Mesothelial cell of epicardium (in vitro differentiated cells): ENCODE data around the gene RALGPS1. TPM values are rescaled to one million over a fixed set of nuclear protein-coding genes. Genes with fewer than 3 reads are reported as not detected.
A peak's percentile ranks its signal among the peaks of the same experiment; 100 is the strongest.

Experiments used
- DNase-seq, 2 experiments: peaks; one replicate each; pipeline ENCODE4 v3.0.0; 2021; ENCODE audit warnings: low spot score in 2 of 2; ENCODE audit not compliant: unreplicated experiment in 2 of 2
- H3K27ac Mint-ChIP-seq: 2 replicates; pipeline ENCODE4 v1.8.0; 2021; ENCODE audit warnings: mixed read lengths
- H3K27me3 Mint-ChIP-seq: 2 replicates; pipeline ENCODE4 v1.8.0; 2021; ENCODE audit warnings: low read depth, mixed read lengths
- H3K36me3 Mint-ChIP-seq: 2 replicates; pipeline ENCODE4 v1.8.0; 2021; ENCODE audit warnings: mixed read lengths
- H3K4me1 Mint-ChIP-seq: 2 replicates; pipeline ENCODE4 v1.8.0; 2021; ENCODE audit warnings: mixed read lengths
- H3K4me3 Mint-ChIP-seq: 2 replicates; pipeline ENCODE4 v1.8.0; 2021; ENCODE audit warnings: mild to moderate bottlenecking, moderate library complexity, mixed read lengths
- H3K9me3 Mint-ChIP-seq: 2 replicates; pipeline ENCODE4 v1.8.0; 2021; ENCODE audit warnings: mixed read lengths
- total RNA-seq: library from RNA; stranded (reverse); gene quantifications from 3 replicates; pipeline ENCODE4 v1.2.1, GENCODE V29; 2021
- TF ChIP-seq, protein P1 (sequence below): fragments of 200-600 bp; sonication (generic); IDR thresholded peaks from one replicate; pipeline ENCODE4 v1.5.0; 2021; ENCODE audit warnings: antibody characterized with exemption; ENCODE audit not compliant: unreplicated experiment

The RALGPS1 gene
- total RNA-seq, 1 donor from 2014 or later, result 25.6 TPM

DNA sequence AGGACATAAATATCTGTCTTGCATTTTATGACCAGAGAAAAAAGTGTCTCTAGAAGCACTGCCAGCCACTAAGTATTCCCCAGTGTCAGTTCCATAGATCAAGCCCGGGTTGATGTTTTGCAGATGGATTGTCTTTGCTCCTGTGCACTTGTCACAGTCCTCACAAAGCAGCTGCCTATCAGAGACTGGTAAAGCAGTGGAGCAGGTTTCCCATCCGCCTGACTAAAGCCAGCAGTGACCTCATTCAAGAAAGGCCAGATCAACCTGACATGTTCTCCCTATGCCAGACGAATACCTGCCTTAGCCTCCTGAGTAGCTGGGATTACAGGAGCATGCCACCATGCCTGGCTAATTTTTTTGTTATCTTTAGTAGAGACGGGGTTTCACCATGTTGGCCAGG lies 323.2 kb downstream of the RALGPS1 start:
- Mint-ChIP-seq H3K4me3 (no peak overlapping the region), H3K27me3 (no peaks in the 10 kb centered on the region), H3K9me3 (no peaks in the 10 kb centered on the region), H3K27ac (no peak overlapping the region), H3K36me3 (peaks cover 26% of the 10 kb centered on the region), H3K4me1 (peaks cover 32% of the 10 kb centered on the region)
- TF ChIP-seq, protein P1, sequence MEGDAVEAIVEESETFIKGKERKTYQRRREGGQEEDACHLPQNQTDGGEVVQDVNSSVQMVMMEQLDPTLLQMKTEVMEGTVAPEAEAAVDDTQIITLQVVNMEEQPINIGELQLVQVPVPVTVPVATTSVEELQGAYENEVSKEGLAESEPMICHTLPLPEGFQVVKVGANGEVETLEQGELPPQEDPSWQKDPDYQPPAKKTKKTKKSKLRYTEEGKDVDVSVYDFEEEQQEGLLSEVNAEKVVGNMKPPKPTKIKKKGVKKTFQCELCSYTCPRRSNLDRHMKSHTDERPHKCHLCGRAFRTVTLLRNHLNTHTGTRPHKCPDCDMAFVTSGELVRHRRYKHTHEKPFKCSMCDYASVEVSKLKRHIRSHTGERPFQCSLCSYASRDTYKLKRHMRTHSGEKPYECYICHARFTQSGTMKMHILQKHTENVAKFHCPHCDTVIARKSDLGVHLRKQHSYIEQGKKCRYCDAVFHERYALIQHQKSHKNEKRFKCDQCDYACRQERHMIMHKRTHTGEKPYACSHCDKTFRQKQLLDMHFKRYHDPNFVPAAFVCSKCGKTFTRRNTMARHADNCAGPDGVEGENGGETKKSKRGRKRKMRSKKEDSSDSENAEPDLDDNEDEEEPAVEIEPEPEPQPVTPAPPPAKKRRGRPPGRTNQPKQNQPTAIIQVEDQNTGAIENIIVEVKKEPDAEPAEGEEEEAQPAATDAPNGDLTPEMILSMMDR, result no peak
- no peak for DNase-seq

DNA sequence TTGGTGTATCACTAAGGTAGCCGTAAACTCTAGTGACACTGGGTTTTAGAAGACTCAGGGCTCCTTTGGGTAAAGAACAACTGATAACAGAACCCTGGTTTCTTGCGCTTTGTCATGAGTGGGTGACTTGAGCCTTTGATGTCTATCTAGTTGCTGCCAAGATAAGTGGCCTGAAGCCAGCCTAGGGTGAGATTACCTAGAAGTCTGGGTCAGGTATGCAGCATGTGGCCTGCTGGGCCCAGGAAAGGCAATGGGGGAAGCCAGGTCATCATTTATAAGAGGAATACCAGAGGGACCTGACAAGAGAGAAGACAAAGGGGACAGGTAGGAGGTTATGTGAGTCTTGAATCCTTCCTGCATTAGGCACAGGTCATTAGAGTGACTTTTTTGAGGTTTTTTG lies 326.8 kb downstream of the RALGPS1 start:
- no peaks in the 10 kb centered on the region for H3K27me3 Mint-ChIP-seq
- H3K9me3 Mint-ChIP-seq, result no peaks in the 10 kb centered on the region
- DNase-seq, result no peak
- H3K4me1 Mint-ChIP-seq, result peaks cover 22% of the 10 kb centered on the region
- no peak overlapping the region for H3K4me3 Mint-ChIP-seq
- TF ChIP-seq, protein P1, result no peak
- H3K36me3 Mint-ChIP-seq, result peaks cover 28% of the 10 kb centered on the region
- no peak overlapping the region for H3K27ac Mint-ChIP-seq

DNA sequence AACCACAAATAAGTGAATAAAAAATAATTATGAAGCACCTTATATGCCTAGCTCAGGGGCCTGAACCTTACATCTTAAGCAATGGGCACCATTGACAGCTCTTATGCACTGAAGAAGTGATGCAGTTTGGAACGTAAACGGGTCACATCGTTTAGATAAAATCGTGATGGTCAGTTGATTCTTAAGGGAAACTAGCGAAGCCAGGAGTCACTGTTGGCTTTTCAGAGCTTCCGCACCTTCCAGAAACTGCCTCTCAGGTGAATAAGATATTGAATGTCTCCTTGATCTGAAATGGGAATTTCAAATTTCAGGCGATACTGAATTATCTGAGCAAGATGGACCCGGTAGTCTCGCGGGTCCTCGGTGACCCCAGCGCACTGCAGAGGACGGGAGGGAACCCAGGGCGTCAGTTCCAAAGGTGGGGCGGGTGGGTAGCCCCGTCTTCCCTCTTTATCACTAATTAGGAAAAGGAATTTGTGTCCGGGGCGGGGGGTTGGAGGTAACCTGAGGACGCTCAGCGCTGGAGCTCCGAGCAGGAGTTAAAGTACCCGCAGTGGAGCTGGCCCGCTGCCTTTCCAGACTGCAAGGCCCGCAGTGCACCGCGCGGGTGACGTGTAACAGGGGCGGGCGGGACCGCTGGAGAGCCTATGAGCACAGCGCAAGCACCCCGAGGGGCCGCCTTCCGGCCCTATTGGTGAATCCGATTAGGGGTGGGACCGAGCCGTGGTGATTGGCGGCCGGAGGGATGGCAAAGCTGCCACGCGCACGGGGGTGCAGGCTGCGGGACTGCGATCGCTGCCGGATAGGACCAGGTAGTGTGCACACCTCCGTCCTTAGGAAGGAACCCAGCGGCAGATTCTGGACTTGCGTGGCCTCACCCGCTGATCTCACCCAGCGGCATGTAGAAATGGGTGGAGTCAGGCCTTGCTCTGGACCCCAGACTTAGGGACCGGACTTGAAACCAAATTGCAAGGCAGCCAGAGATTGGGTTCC lies 330.3 kb downstream of the RALGPS1 start:
- TF ChIP-seq, protein P1, result no peak
- peak; percentile 93 to 94 for DNase-seq
- Mint-ChIP-seq H3K27me3 (no peaks in the 10 kb centered on the region), H3K4me3 (peak overlapping the region; percentile 91), H3K27ac (peak overlapping the region; percentile 82), H3K9me3 (no peaks in the 10 kb centered on the region), H3K36me3 (peaks cover 7% of the 10 kb centered on the region), H3K4me1 (peaks cover 10% of the 10 kb centered on the region)

DNA sequence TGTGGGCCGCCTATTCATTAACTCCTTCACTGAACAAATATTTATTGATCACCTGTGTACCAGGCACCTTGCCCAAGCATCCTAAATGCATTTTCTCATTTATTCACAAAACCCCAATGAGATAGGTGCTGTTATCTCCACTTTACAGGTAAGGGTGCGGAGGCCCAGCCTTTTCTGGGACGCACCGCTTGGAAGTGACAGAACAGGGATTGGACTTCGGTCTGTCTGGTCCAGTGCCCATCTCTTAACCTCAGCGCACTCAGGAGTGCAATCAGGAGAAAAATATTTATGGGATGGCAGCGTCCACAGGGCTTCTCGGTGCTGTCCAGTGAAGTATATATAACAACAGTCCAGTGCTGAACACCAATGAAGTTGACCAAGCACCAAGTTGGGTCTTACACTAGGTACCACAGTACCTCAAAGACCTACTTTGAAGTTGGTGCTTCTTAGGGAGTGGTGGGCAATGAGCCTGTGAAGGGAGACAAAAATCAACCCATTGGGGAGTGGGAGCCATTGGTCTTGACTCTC lies 331.1 kb downstream of the RALGPS1 start:
- TF ChIP-seq, protein P1, result no peak
- H3K4me1 Mint-ChIP-seq, result peaks cover 9% of the 10 kb centered on the region
- no peak for DNase-seq
- peaks cover 11% of the 10 kb centered on the region for H3K36me3 Mint-ChIP-seq
- no peak overlapping the region for H3K27ac Mint-ChIP-seq
- no peaks in the 10 kb centered on the region for H3K9me3 Mint-ChIP-seq
- H3K4me3 Mint-ChIP-seq, result peak overlapping the region; percentile 91
- H3K27me3 Mint-ChIP-seq, result no peaks in the 10 kb centered on the region

DNA sequence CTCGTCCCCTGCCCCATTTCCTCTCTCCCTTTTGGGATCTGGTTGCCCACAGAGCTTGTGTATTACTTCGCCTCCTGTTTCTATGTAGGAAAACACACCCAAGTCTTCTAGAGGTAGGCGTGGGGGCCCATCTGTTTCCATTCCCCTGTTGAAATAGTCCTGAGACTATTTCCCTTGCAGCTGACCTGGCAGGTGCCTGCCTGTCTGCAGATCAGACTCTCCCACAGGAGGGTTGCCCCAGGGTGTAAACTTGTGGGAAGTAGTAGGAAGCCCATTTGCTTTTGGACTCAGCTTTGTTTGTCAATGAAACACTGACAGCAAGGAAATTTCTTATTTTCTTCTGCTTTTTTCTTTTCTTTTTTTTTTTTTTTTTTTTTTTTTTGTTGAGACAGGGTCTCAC lies 333.7 kb downstream of the RALGPS1 start:
- H3K4me3 Mint-ChIP-seq, result no peak overlapping the region

More for the DNA sequence above, 333.7 kb downstream of the RALGPS1 start:
- Mint-ChIP-seq H3K9me3 (no peaks in the 10 kb centered on the region), H3K4me1 (peaks cover 4% of the 10 kb centered on the region), H3K36me3 (peaks cover 21% of the 10 kb centered on the region), H3K27me3 (no peaks in the 10 kb centered on the region), H3K27ac (no peak overlapping the region)
- DNase-seq, result no peak
- TF ChIP-seq, protein P1, result no peak
